ENCODE measurements around the gene SIN3A. TPM values are rescaled to one million over a fixed set of nuclear protein-coding genes. Genes with fewer than 3 reads are reported as not detected.

SIN3A gene
- total and polyA plus RNA-seq, 2 of the 8 experiments (the other 6 are each of a cell fraction or from before 2014, with no cell fraction given) = 69.5 to 109 TPM

DNA sequence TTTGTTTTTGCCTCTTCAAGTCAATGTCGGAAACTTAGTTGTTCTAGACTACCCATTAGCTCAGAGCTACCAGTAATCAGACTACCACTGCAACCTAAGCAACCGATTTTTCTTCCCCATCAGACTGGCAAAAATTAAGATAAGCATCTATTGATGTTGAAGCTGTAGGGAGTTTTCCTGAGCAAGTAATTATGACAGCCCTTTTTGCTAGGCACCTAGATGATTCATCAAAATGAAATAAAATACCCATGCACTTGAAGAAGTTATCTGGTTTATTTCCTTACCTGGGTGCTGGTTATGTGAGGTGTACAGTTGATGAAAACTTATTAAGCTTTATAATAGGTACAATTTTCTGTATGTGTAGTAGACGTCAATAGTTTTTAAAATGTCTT lies 116.2 kb downstream of the SIN3A start:
- Histone ChIP-seq H3K9ac (replicated peaks in 1 of 4; ENCODE audit: extremely low read depth in 1 of 4, low read depth in 3 of 4, low read length in 3 of 4) (peak overlapping the region in 3 of 4 experiments; percentile 26 to 54 (median 31); a peak in 3 of 7 replicates), H3K4me1 (replicated peaks in 1 of 4; ENCODE audit: control insufficient read depth in 3 of 4, insufficient read depth in 4 of 4, low read length in 3 of 4) (peaks cover 0 to 7% (median 2%) of the 10 kb centered on the region in 4 experiments; a peak in 5 of 7 replicates), H4K5ac (ENCODE audit: insufficient read length, low read depth, low read length) (no peak overlapping the region), H4K8ac (ENCODE audit: extremely low read depth, insufficient read depth, low read length) (no peak overlapping the region), H2BK5ac (ENCODE audit: low read depth, low read length) (no peak overlapping the region), H4K20me1 (replicated peaks in 1 of 2; ENCODE audit: control insufficient read depth in 1 of 2, insufficient read depth in 2 of 2, low read length in 2 of 2) (no peaks in the 10 kb centered on the region), H3K9me3 (ENCODE audit: insufficient read depth in 2 of 2, low read depth in 1 of 2, low read length in 1 of 2) (no peaks in the 10 kb centered on the region), H3K27me3 (replicated peaks in 1 of 4; ENCODE audit: control insufficient read depth in 3 of 4, extremely low read depth in 1 of 4, insufficient read depth in 3 of 4, low read length in 3 of 4) (no peaks in the 10 kb centered on the region; a peak in 1 of 7 replicates), H3K4me2 (ENCODE audit: insufficient read depth in 1 of 2, low read depth in 2 of 2, low read length in 2 of 2) (peak overlapping the region; percentile 84 to 97), H2BK15ac (ENCODE audit: low read length) (no peak overlapping the region), H2AFZ (ENCODE audit: low read length) (peak overlapping the region; percentile 25; the same call in 1 of the 2 replicates), H3K79me2 (ENCODE audit: control insufficient read depth in 1 of 2, insufficient read depth in 2 of 2, low read length in 2 of 2) (peaks cover 0 to 7% of the 10 kb centered on the region in 2 experiments; a peak in 2 of 4 replicates), H3K4ac (replicated peaks; ENCODE audit: insufficient read length, low read depth, low read length) (peak overlapping the region; percentile 78), H2AK5ac (ENCODE audit: low read depth, low read length) (no peak overlapping the region), H4K91ac (replicated peaks; ENCODE audit: insufficient read length, low read length) (no peak overlapping the region), H3K56ac (replicated peaks; ENCODE audit: insufficient read length, low read depth, low read length) (no peak overlapping the region), H2BK120ac (replicated peaks; ENCODE audit: low read depth, low read length) (no peak overlapping the region), H3K79me1 (ENCODE audit: low read depth, low read length) (0 out of 2 replicates have a peak, but pooled peaks cover 2% of the 10 kb centered on the region), H2BK12ac (ENCODE audit: low read depth, low read length) (no peak overlapping the region), H3K23ac (ENCODE audit: insufficient read length) (no peak overlapping the region), H3K36me3 (ENCODE audit: control insufficient read depth in 2 of 4, insufficient read depth in 4 of 4, low read length in 3 of 4) (peaks cover 3 to 18% (median 5%) of the 10 kb centered on the region in 4 experiments; a peak in 5 of 8 replicates), H3K14ac (ENCODE audit: insufficient read length) (no peak overlapping the region), H2BK20ac (ENCODE audit: low read length) (no peak overlapping the region), H3K23me2 (ENCODE audit: low read depth, low read length) (peaks cover 8% of the 10 kb centered on the region), H3K18ac (ENCODE audit: extremely low read depth, low read length) (no peak overlapping the region), H3K4me3 (ENCODE audit: extremely low read depth in 1 of 4, insufficient read depth in 2 of 4, low read depth in 3 of 4, low read length in 4 of 4) (peak overlapping the region; percentile 50 to 91 (median 86); a peak in 6 of 8 replicates), H3K27ac (ENCODE audit: low read depth, low read length) (no peak overlapping the region)
- WGBS, 2 experiments (ENCODE audit: extremely low coverage in 1 of 2, insufficient coverage in 1 of 2, insufficient read length in 1 of 2, insufficient replicate concordance in 2 of 2, low coverage in 1 of 2, low lambda C conversion rate in 2 of 2, missing lambda C conversion rate in 1 of 2) = 65% methylated on average over 3 of the region's 3 CpGs; no CpG with 5 or more reads in 1 of the 2 experiments
- TF ChIP-seq FOSL1 (IDR thresholded peaks at IDR 0.05; ENCODE audit: insufficient read depth, low read depth, low read length) (no peak), SAP30 (IDR thresholded peaks at IDR 0.05; ENCODE audit: insufficient read depth, insufficient replicate concordance, low read length) (no peak), POLR2AphosphoS5 (IDR thresholded peaks at IDR 0.05; ENCODE audit: low read depth, low read length) (no peak), SP2 (IDR thresholded peaks at IDR 0.05; ENCODE audit: low read length) (no peak)
- ChIA-PET POLR2A (ENCODE audit: partially characterized antibody) (interaction anchor here (0.7 to 2.2 kb wide), 6 partner anchors 8 to 286 kb away, joined by 3 to 10 read pairs (median 6); partner anchors contain the start of gene NEIL1), CTCF (ENCODE audit: partially characterized antibody) (interaction anchor here (1.2 to 1.4 kb wide), 2 partner anchors 27 to 131 kb away, joined by 3 to 4 read pairs; no protein-coding TSS in a partner anchor)
- DNase-seq (ENCODE audit: low read depth in 1 of 2, low spot score in 2 of 2) (no peak), FAIRE-seq (no peak)

Measured in H1 (cell line).